NCI-H2196 (cell line): ENCODE measurements around the gene HTR6.

ENCODE experiments used
- DNase-seq: peaks from one replicate; lab custom pipeline; 2025; ENCODE audit not compliant: unreplicated experiment; lab: John Stamatoyannopoulos, UW

HTR6 gene

DNA sequence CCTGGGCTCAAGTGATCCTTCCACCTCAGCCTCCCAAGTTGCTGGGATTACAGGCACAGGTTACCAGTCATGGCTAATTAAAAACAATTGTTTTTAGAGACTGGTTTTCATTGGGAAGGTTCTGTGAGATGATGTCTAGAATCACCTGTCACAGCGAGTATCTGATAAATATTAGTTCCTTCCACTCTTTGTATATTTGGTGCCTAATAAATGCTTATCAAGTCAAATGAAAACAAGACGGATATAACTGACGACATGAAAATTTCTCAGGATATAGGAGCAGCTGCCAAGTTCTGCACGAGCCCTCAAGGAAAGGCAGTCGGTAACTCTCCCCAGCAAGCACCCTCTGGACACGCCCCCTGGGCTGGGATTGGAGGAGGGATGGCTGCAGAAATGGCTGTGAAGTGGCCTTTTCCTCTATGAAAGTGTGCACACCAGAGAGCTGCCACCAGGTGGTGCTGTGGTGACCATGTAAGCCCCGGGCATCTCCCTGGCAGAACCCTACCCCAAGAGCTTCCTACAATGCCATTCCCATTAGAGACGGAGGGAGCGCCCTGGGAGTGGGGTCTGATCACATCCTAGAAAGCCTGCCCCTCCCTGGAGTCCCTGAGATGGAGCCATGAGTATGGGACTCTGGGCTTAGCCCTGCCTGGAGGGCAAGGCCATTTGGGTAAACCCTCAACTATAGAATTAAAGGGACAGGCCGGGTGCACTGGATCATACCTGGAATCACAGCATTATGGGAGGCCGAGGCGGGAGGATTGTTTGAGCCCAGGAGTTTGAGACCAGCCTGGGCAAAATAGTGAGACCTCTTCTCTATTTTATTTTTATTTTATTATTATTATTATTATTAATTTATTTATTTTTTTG lies 50.9 kb downstream of the HTR6 start:
- DNase-seq, result peak; percentile 99

DNA sequence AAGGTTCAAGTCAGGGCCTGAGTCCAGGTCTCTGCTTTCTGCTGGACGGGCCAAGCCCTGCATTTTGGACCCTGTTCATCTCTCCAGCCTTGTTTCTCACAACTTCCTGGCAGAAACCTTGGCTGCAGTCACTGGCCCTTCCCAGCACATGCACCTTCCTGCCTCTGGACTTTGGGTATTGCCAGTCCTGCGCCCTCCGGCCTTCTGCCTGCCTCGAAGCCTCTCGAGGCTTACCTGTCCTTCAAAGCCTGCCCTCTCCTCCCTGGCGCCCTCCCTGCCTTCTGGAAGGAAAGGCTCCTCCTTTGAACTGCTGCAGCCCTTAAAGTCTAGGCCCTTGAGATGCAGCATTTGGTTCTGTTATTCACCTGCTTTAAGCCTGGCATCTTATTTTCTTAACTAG lies 52.8 kb downstream of the HTR6 start:
- DNase-seq, result no peak

DNA sequence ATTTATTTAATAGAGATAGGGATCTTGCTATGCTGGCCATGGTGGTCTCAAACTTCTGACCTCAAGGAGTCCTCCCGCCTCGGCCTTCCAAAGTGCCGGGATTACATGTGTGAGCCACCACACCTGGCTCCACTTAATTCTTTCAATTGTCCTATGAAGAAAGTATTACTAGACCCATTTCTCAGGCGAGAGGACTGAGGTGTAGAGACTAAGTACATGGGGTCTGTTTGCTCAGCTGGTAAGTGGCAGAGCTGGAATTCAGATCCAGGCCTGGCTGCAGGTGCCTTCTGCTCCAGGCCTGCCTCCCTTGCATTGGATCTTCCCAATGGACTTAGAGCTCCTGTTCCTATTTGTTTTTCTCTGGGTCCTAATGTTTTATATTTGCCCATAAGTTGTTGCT lies 55.5 kb downstream of the HTR6 start:
- no peak for DNase-seq

- no peak for DNase-seq
Measured at GRCh38 chr1:19720973-19721372, 56.3 kb downstream of the HTR6 start.

GRCh38 chr1:19723874-19724273 lies 59.2 kb downstream of the HTR6 start:
- no peak for DNase-seq

- no peak for DNase-seq
Measured at GRCh38 chr1:19725606-19726005, 60.9 kb downstream of the HTR6 start.

- DNase-seq, result no peak
Measured at GRCh38 chr1:19728413-19729145, 63.9 kb downstream of the HTR6 start.

- DNase-seq, result no peak
Measured at GRCh38 chr1:19730232-19730631, 65.6 kb downstream of the HTR6 start.
